Naive B cell (primary cell): ENCODE measurements around the gene MOSMO. TPM values are rescaled to one million over a fixed set of nuclear protein-coding genes. Genes with fewer than 3 reads are reported as not detected.
"Not testable (repeated sequence)": the region's sequence is repeated elsewhere in the genome, so short reads cannot be mapped to it uniquely, and the experiment has no call there.

Experiments used
- ATAC-seq, 2 donors: fragments of 150-1000 bp; cut with Tn5 transposase; 2 replicates each; pipeline ENCODE4 v1.10.0; 2021; ENCODE audit warnings: low read depth in 2 of 2, mild to moderate bottlenecking in 2 of 2, moderate library complexity in 2 of 2
- DNase-seq: peaks from one replicate; pipeline ENCODE4 v3.0.0; 2022
- H3K27ac Mint-ChIP-seq, 6 donors: one replicate each; pipeline ENCODE4 v1.8.0; 2020 to 2022; ENCODE audit warnings: mild to moderate bottlenecking in 6 of 6, mixed read lengths in 6 of 6, moderate library complexity in 5 of 6, inconsistent platforms in 2 of 6
- H3K27me3 Mint-ChIP-seq, 3 donors: one replicate each; pipeline ENCODE4 v1.8.0; 2021 to 2022; ENCODE audit warnings: mixed read lengths in 3 of 3, mild to moderate bottlenecking in 1 of 3
- H3K36me3 Mint-ChIP-seq, 2 donors: one replicate each; pipeline ENCODE4 v1.8.0; 2020 to 2022; ENCODE audit warnings: mixed read lengths in 2 of 2, inconsistent platforms in 1 of 2, mild to moderate bottlenecking in 1 of 2
- H3K4me1 Mint-ChIP-seq, 3 donors: one replicate each; pipeline ENCODE4 v1.8.0; 2020 to 2022; ENCODE audit warnings: mixed read lengths in 3 of 3, inconsistent platforms in 1 of 3, mild to moderate bottlenecking in 1 of 3, moderate library complexity in 1 of 3
- H3K4me3 Mint-ChIP-seq, 8 donors: one replicate each; pipeline ENCODE4 v1.8.0; 2020 to 2022; ENCODE audit warnings: mild to moderate bottlenecking in 8 of 8, mixed read lengths in 8 of 8, moderate library complexity in 8 of 8, inconsistent platforms in 2 of 8
- H3K9me3 Mint-ChIP-seq, 7 donors: one replicate each; pipeline ENCODE4 v1.8.0; 2020 to 2022; ENCODE audit warnings: mixed read lengths in 7 of 7, mild to moderate bottlenecking in 5 of 7, inconsistent platforms in 2 of 7, moderate library complexity in 1 of 7
- polyA plus RNA-seq, 6 donors: library from polyadenylated mRNA; unstranded; fragments of 300-500 nt; fragmentation: Illumina TruSeq; gene quantifications; one replicate each; pipeline ENCODE4 v1.2.3, GENCODE V29; 2021; ENCODE audit warnings: low read depth in 6 of 6

MOSMO gene
- polyA plus RNA-seq, 6 donors from 2014 or later = 3.1 to 7.1 (median 6.2) TPM

- DNase-seq = no peak
- Mint-ChIP-seq H3K27ac (no peak overlapping the region), H3K27me3 (peaks cover 5 to 23% (median 15%) of the 10 kb centered on the region in 3 donors), H3K36me3 (peaks cover 5 to 14% of the 10 kb centered on the region in 2 donors), H3K9me3 (peaks cover 2 to 16% (median 4%) of the 10 kb centered on the region in 7 donors), H3K4me1 (peaks cover 11 to 18% (median 13%) of the 10 kb centered on the region in 3 donors), H3K4me3 (no peak overlapping the region)
- ATAC-seq = no peak
Observed at GRCh38 chr16:22124583-22125284, 116.8 kb downstream of the MOSMO start.

GRCh38 chr16:22126037-22126558, 118.2 kb downstream of the MOSMO start:
- Mint-ChIP-seq H3K36me3 (peaks cover 5 to 14% of the 10 kb centered on the region in 2 donors), H3K27ac (no peak overlapping the region)

GRCh38 chr16:22128537-22128936, 120.6 kb downstream of the MOSMO start:
- H3K4me1 Mint-ChIP-seq, DNase-seq, H3K27ac Mint-ChIP-seq, ATAC-seq, H3K4me3 Mint-ChIP-seq: not testable (repeated sequence)
- Mint-ChIP-seq H3K27me3 (peaks cover 5 to 15% (median 15%) of the 10 kb centered on the region in 3 donors), H3K36me3 (peaks cover 5 to 14% of the 10 kb centered on the region in 2 donors), H3K9me3 (peaks cover 2 to 10% (median 4%) of the 10 kb centered on the region in 7 donors)

More at GRCh38 chr16:22126037-22126558, 118.2 kb downstream of the MOSMO start:
- H3K4me1 Mint-ChIP-seq = peaks cover 11 to 18% (median 13%) of the 10 kb centered on the region in 3 donors
- H3K9me3 Mint-ChIP-seq = peaks cover 2 to 16% (median 4%) of the 10 kb centered on the region in 7 donors
- no peak overlapping the region for H3K4me3 Mint-ChIP-seq
- ATAC-seq = no peak
- H3K27me3 Mint-ChIP-seq = peaks cover 5 to 29% (median 15%) of the 10 kb centered on the region in 3 donors
- DNase-seq = no peak

GRCh38 chr16:22130528-22130927, 122.6 kb downstream of the MOSMO start:
- no peaks in the 10 kb centered on the region for H3K4me1 Mint-ChIP-seq
- H3K27me3 Mint-ChIP-seq = peaks cover 5 to 18% (median 15%) of the 10 kb centered on the region in 3 donors
- no peak overlapping the region for H3K4me3 Mint-ChIP-seq
- no peak overlapping the region for H3K27ac Mint-ChIP-seq
- ATAC-seq (no peak), DNase-seq (no peak)
- peaks cover 2 to 10% (median 4%) of the 10 kb centered on the region in 7 donors for H3K9me3 Mint-ChIP-seq
- peaks cover 5 to 14% of the 10 kb centered on the region in 2 donors for H3K36me3 Mint-ChIP-seq

- Mint-ChIP-seq H3K27ac (no peak overlapping the region), H3K9me3 (peaks cover 2 to 12% (median 6%) of the 10 kb centered on the region in 7 donors), H3K36me3 (peaks cover 5 to 11% of the 10 kb centered on the region in 2 donors), H3K27me3 (peaks cover 5 to 24% (median 20%) of the 10 kb centered on the region in 3 donors), H3K4me1 (no peaks in the 10 kb centered on the region), H3K4me3 (no peak overlapping the region)
- DNase-seq (no peak), ATAC-seq (no peak)
Observed at GRCh38 chr16:22132801-22133200, 124.9 kb downstream of the MOSMO start.

Other genes starting within 250 kb of the MOSMO start
- 10 to 100 TPM in 2 of 6 donors, 1 to 10 TPM in 4; 2.9 to 32.8 (median 8.6) TPM for gene NPIPB4, start 150.4 kb upstream of the MOSMO start, polyA plus RNA-seq
- gene UQCRC2, start 54.8 kb upstream of the MOSMO start, polyA plus RNA-seq = 100 to 1,000 TPM; 153 to 292 (median 181) TPM
- under 1 TPM in 1 of 6 donors, not detected in 5; 0.29 TPM for gene PDZD9, start 7.0 kb upstream of the MOSMO start, polyA plus RNA-seq
- under 1 TPM in 1 of 6 donors, not detected in 5; 0.08 TPM for gene VWA3A, start 84.4 kb downstream of the MOSMO start, polyA plus RNA-seq
- gene SDR42E2, start 154.4 kb downstream of the MOSMO start, polyA plus RNA-seq = 1 to 10 TPM in 1 of 6 donors, under 1 TPM in 4, not detected in 1; 0.21 to 1.2 (median 0.81) TPM
- 1 to 10 TPM; 1.2 to 2.9 (median 1.8) TPM for gene EEF2K, start 198.2 kb downstream of the MOSMO start, polyA plus RNA-seq